H54 (cell line): ENCODE results near the gene MGAT3.

Experiments
- DNase-seq: peaks from one replicate; pipeline ENCODE4 v3.0.0; 2011; ENCODE audit warnings: low spot score, mixed read lengths; ENCODE audit not compliant: insufficient read length
- FAIRE-seq: peaks from 3 replicates; lab custom pipeline; 2011; peaks lifted over from hg19 to GRCh38; lab: Jason Lieb, UNC
- POLR2A ChIP-seq: IDR thresholded peaks from 2 replicates; pipeline ENCODE4 v1.6.1; 2011; ENCODE audit warnings: low read depth, mild to moderate bottlenecking, low read length

Gene MGAT3

GRCh38 chr22:39450258-39450955 is 6.4 kb upstream of the MGAT3 start:
- TF ChIP-seq POLR2A: no peak
- no peak for FAIRE-seq
- DNase-seq: no peak

DNA sequence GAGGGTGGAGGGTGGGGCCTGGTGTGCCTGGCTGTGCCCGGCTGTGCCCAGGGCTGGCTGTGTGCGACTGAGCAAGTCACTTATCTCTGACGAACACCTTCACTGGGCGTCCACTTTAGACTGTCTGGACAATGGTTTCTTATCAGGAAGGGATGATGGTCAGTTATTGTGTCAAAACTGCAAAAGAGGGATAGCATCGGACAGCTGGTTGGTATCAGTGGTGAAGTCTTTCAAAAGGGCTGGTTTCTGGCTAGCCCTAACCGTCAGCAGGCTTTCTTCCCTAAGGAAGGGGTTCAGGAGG is 4.1 kb upstream of the MGAT3 start:
- no peak for TF ChIP-seq POLR2A
- DNase-seq (no peak), FAIRE-seq (no peak)

DNA sequence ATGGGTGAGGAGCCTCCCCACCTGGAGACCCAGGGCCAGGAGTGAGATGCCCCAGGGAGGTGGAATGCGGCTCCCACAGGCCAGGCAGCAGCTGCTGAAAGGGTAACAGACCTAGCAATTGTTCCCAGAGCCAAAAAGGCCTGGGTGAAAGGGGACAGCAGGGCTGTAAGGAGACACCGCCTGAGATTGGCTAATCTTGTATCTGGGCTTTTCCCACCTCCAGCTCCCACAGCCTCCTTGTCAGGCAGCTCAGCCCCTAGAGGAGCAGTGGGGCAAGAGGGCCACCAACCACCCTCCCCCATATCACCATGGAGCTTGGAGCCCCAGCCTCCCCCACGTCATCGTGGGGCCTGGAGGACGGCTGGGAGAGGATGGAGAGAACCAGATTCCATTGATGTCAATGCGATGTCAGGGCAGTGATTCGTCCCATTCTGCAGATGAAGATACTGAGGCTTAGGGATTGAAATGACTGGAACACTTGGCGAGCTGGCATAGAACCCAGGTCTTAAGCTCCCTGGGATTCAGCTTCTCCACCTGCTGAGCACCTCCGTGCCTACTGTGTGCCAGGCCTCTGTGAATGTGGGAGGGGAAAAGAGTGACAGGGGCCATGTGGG is 2.9 kb upstream of the MGAT3 start:
- TF ChIP-seq POLR2A: no peak
- DNase-seq (no peak), FAIRE-seq (no peak)

DNA sequence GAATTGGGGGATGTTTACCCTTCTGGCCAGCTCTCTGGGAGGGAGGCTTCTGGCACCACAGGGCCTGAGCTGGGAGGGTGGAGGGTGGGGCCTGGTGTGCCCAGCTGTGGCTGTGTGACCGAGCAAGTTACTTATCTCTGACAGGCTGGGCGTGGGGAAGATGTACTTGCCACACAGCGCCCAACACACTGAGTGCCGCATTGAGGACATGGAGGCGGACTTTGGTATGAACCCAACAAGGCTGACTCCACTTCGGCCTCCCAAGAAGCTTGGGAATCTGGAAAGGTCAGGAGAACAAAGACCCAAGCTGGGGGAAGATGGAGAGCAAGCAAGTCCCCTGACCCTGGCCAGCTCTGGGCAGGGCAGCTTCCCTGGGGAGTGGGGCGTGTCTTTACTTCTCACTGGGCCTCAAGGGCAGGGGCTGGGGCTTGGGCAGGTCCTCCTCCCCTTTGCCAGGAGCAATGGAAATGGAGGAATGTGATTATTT is 2.4 kb upstream of the MGAT3 start:
- FAIRE-seq (no peak), DNase-seq (no peak)
- no peak for TF ChIP-seq POLR2A

DNA sequence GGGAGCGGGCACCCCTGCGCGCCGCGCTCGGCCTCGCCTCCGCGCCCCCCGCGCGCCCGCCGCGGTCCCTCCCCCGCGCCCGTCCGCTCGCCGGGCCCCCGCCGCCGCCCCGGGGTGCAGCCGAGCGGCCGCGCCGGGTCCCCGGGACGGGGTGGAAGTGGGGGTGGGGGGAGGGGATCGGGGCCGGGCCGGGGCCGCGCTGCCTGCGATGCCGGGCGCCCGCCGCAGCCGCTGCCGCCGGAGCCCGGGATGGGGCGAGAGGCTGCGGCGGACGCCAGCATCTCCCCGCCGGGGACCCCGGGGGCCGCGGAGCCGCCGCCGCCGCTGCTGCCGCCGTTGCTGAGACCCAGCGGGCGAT is 365 bp downstream of the MGAT3 start:
- DNase-seq (no peak), FAIRE-seq (no peak)

GRCh38 chr22:39457556-39458443 is 988 bp downstream of the MGAT3 start:
- DNase-seq: no peak
- TF ChIP-seq POLR2A: no peak
- no peak for FAIRE-seq

More for the DNA sequence above, 365 bp downstream of the MGAT3 start:
- no peak for TF ChIP-seq POLR2A

- no peak for FAIRE-seq
- no peak for DNase-seq
- no peak for TF ChIP-seq POLR2A
These were observed 1.8 kb downstream of the MGAT3 start for GRCh38 chr22:39458444-39459083.

- DNase-seq (no peak), FAIRE-seq (no peak)
- TF ChIP-seq POLR2A: no peak
These were observed 2.9 kb downstream of the MGAT3 start for GRCh38 chr22:39459681-39460080.

- no peak for TF ChIP-seq POLR2A
- FAIRE-seq: no peak
- no peak for DNase-seq
These were observed 5.8 kb downstream of the MGAT3 start for GRCh38 chr22:39462443-39463221.

DNA sequence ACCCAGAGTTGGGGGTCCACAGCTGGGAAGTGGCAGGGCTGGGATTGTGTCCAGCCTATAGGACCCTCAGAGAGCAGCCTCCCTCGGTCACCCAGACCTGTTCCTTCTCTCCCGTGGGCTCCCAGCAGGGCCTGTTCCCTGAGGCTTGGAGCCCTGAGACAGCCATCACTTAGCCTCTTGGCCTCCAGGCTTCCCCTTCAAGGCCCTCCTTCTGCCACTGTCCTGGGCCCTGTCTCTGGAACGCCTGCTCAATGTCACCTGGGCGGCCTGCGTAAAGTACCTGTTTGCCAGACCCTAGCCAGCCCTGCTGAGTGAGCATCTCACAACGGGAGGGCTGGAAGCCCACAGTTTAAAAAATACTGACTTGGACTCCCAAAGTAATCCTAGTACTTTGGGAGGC is 6.5 kb downstream of the MGAT3 start:
- DNase-seq: no peak
- TF ChIP-seq POLR2A: no peak
- no peak for FAIRE-seq

GRCh38 chr22:39463931-39464390 is 7.1 kb downstream of the MGAT3 start:
- TF ChIP-seq POLR2A: no peak
- DNase-seq (no peak), FAIRE-seq (no peak)

DNA sequence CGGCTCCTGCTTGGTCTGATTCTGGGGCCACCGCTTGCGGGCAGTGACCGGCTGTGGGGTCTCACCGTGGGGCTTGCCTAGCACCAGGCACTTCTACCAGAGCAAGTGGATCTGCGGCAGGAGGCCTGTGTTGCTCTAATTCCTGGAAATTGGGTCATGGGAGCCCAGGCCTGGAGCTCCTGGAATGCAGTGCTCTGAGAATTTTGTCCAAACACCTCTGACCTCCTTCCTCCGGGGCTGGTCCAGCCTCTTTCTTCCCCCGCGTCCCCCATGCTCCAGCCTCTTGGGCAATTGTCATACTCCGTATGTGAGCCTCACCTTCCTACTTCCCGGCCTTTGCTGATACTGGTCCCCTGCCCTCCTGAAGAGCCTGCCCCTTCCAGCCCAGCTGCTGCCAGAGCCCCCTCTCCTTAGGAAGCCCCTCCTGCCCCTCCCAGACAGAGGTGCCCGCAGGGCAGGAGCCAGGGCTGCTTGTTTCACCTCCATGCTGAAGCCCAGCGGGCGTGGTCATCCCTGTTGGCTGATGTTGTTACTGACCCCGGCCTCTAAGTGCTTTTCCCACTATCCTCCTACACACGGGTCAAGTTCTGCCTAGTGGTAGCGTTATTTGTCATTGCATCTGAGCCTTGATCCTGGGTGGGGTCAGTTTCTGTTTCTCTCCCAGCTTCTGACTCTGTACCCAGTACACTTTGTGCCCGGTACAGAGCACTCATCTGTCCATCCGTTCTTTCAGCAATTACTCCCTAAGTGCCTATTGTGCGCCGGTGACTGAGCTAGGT is 9.6 kb downstream of the MGAT3 start:
- FAIRE-seq (no peak), DNase-seq (no peak)
- TF ChIP-seq POLR2A: no peak

- DNase-seq (no peak), FAIRE-seq (no peak)
- TF ChIP-seq POLR2A: no peak
These were observed 10.6 kb downstream of the MGAT3 start for GRCh38 chr22:39467390-39467895.
